Nucleus accumbens (tissue), 56 donors: Measurements from ENCODE around the gene FBXL4.

Experiments used
- DNase-seq, 56 donors: peaks; one replicate each; lab custom pipeline; 2025; lab: John Stamatoyannopoulos, UW

The FBXL4 gene

GRCh38 chr6:98947411-98948292 is at the start of gene FBXL4:
FBXL4 (minus strand) TSS chr6:98947946; CDS start chr6:98926988, 20,958 bp downstream.
- DNase-seq = peak; percentile 5 to 93 (median 80)

- DNase-seq = no peak
Measured at GRCh38 chr6:98995116-98995515, 47.4 kb upstream of the FBXL4 start.

GRCh38 chr6:98992535-98992934 is 44.8 kb upstream of the FBXL4 start:
- no peak for DNase-seq

- no peak for DNase-seq
Measured at GRCh38 chr6:98986071-98986615, 38.4 kb upstream of the FBXL4 start.

GRCh38 chr6:98985391-98985790 is 37.6 kb upstream of the FBXL4 start:
- DNase-seq = no peak

GRCh38 chr6:98984121-98984520 is 36.4 kb upstream of the FBXL4 start:
- no peak for DNase-seq

GRCh38 chr6:98981473-98981872 is 33.7 kb upstream of the FBXL4 start:
- DNase-seq = no peak

GRCh38 chr6:98980819-98981218 is 33.1 kb upstream of the FBXL4 start:
- no peak for DNase-seq

GRCh38 chr6:98977671-98978292 is 30.0 kb upstream of the FBXL4 start:
- peak in 3 of 56 donors; percentile 0 to 16 (median 3) for DNase-seq

- no peak for DNase-seq
Measured at GRCh38 chr6:98976674-98977385, 29.1 kb upstream of the FBXL4 start.

GRCh38 chr6:98975421-98975820 is 27.7 kb upstream of the FBXL4 start:
- no peak for DNase-seq

- DNase-seq = no peak
Measured at GRCh38 chr6:98974309-98974708, 26.6 kb upstream of the FBXL4 start.

- no peak for DNase-seq
Measured at GRCh38 chr6:98973571-98973970, 25.8 kb upstream of the FBXL4 start.

- DNase-seq = no peak
Measured at GRCh38 chr6:98971303-98971702, 23.6 kb upstream of the FBXL4 start.

GRCh38 chr6:98970469-98970868 is 22.7 kb upstream of the FBXL4 start:
- no peak for DNase-seq

GRCh38 chr6:98967616-98968015 is 19.9 kb upstream of the FBXL4 start:
- DNase-seq = no peak

- no peak for DNase-seq
Measured at GRCh38 chr6:98959631-98960030, 11.9 kb upstream of the FBXL4 start.

- no peak for DNase-seq
Measured at GRCh38 chr6:98958776-98959175, 11.0 kb upstream of the FBXL4 start.

- DNase-seq = no peak
Measured at GRCh38 chr6:98957450-98957849, 9.7 kb upstream of the FBXL4 start.

GRCh38 chr6:98949589-98949988 is 1.8 kb upstream of the FBXL4 start:
- DNase-seq = no peak

GRCh38 chr6:98946879-98947410 is 801 bp downstream of the FBXL4 start:
- peak in 21 of 56 donors; percentile 0 to 45 (median 17) for DNase-seq
